Type B pancreatic cell (in vitro differentiated cells): ENCODE results near the gene WWTR1. TPM values are rescaled to one million over a fixed set of nuclear protein-coding genes. Genes with fewer than 3 reads are reported as not detected.

Experiments
- DNase-seq: peaks from one replicate; pipeline ENCODE4 v3.0.0; 2021; ENCODE audit warnings: mixed read lengths; ENCODE audit not compliant: unreplicated experiment; ENCODE audit errors: extremely low spot score
- H3K27ac Mint-ChIP-seq: 2 replicates; pipeline ENCODE4 v1.8.0; 2021; ENCODE audit warnings: mild to moderate bottlenecking, mixed read lengths
- H3K27me3 Mint-ChIP-seq: 2 replicates; pipeline ENCODE4 v1.8.0; 2021; ENCODE audit warnings: mixed read lengths
- H3K36me3 Mint-ChIP-seq: 2 replicates; pipeline ENCODE4 v1.8.0; 2021; ENCODE audit warnings: mixed read lengths
- H3K4me1 Mint-ChIP-seq: one replicate; pipeline ENCODE4 v1.8.0; 2021; ENCODE audit warnings: mixed read lengths; ENCODE audit not compliant: unreplicated experiment
- H3K4me3 Mint-ChIP-seq: 2 replicates; pipeline ENCODE4 v1.8.0; 2021; ENCODE audit warnings: mild to moderate bottlenecking, mixed read lengths
- H3K9me3 Mint-ChIP-seq: 2 replicates; pipeline ENCODE4 v1.8.0; 2021; ENCODE audit warnings: mixed read lengths
- total RNA-seq: library from RNA; stranded (reverse); gene quantifications from 2 replicates; pipeline ENCODE4 v1.2.1, GENCODE V29; 2021; ENCODE audit warnings: low replicate concordance
- TF ChIP-seq, protein P1 (sequence below): fragments of 200-600 bp; sonication (generic); conservative IDR thresholded peaks from 2 replicates; pipeline ENCODE4 v1.5.0; 2021; ENCODE audit warnings: antibody characterized with exemption, mild to moderate bottlenecking

WWTR1 gene
- total RNA-seq, 1 donor from 2014 or later, result 65.0 TPM

- TF ChIP-seq, protein P1, sequence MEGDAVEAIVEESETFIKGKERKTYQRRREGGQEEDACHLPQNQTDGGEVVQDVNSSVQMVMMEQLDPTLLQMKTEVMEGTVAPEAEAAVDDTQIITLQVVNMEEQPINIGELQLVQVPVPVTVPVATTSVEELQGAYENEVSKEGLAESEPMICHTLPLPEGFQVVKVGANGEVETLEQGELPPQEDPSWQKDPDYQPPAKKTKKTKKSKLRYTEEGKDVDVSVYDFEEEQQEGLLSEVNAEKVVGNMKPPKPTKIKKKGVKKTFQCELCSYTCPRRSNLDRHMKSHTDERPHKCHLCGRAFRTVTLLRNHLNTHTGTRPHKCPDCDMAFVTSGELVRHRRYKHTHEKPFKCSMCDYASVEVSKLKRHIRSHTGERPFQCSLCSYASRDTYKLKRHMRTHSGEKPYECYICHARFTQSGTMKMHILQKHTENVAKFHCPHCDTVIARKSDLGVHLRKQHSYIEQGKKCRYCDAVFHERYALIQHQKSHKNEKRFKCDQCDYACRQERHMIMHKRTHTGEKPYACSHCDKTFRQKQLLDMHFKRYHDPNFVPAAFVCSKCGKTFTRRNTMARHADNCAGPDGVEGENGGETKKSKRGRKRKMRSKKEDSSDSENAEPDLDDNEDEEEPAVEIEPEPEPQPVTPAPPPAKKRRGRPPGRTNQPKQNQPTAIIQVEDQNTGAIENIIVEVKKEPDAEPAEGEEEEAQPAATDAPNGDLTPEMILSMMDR, result no peak
- H3K27ac Mint-ChIP-seq, result no peak overlapping the region
- no peaks in the 10 kb centered on the region for H3K9me3 Mint-ChIP-seq
- no peaks in the 10 kb centered on the region for H3K27me3 Mint-ChIP-seq
- H3K4me1 Mint-ChIP-seq, result peaks cover 42% of the 10 kb centered on the region
- H3K4me3 Mint-ChIP-seq, result no peak overlapping the region
- H3K36me3 Mint-ChIP-seq, result peaks cover 31% of the 10 kb centered on the region
- DNase-seq, result no peak
Observed at GRCh38 chr3:149547413-149547812, 110.4 kb downstream of the WWTR1 start.

- H3K36me3 Mint-ChIP-seq, result peaks cover 37% of the 10 kb centered on the region
- no peaks in the 10 kb centered on the region for H3K27me3 Mint-ChIP-seq
- no peaks in the 10 kb centered on the region for H3K9me3 Mint-ChIP-seq
- H3K27ac Mint-ChIP-seq, result no peak overlapping the region
- H3K4me1 Mint-ChIP-seq, result peaks cover 52% of the 10 kb centered on the region
- no peak for DNase-seq
- TF ChIP-seq, protein P1, result no peak
- H3K4me3 Mint-ChIP-seq, result no peak overlapping the region
Observed at GRCh38 chr3:149545049-149545448, 112.8 kb downstream of the WWTR1 start.

- no peaks in the 10 kb centered on the region for H3K27me3 Mint-ChIP-seq
- H3K4me3 Mint-ChIP-seq, result no peak overlapping the region
- TF ChIP-seq, protein P1, result no peak
- H3K27ac Mint-ChIP-seq, result peak overlapping the region; percentile 46
- DNase-seq, result no peak
- peaks cover 57% of the 10 kb centered on the region for H3K4me1 Mint-ChIP-seq
- no peaks in the 10 kb centered on the region for H3K9me3 Mint-ChIP-seq
- peaks cover 28% of the 10 kb centered on the region for H3K36me3 Mint-ChIP-seq
Observed at GRCh38 chr3:149542375-149543312, 115.2 kb downstream of the WWTR1 start.

GRCh38 chr3:149541091-149541491, 116.7 kb downstream of the WWTR1 start:
- H3K4me1 Mint-ChIP-seq, result peaks cover 65% of the 10 kb centered on the region
- no peaks in the 10 kb centered on the region for H3K9me3 Mint-ChIP-seq
- H3K27ac Mint-ChIP-seq, result no peak overlapping the region
- TF ChIP-seq, protein P1, result peak; percentile 36
- H3K36me3 Mint-ChIP-seq, result peaks cover 24% of the 10 kb centered on the region
- H3K27me3 Mint-ChIP-seq, result no peaks in the 10 kb centered on the region
- no peak overlapping the region for H3K4me3 Mint-ChIP-seq
- no peak for DNase-seq

- no peak overlapping the region for H3K4me3 Mint-ChIP-seq
- no peak for DNase-seq
- no peaks in the 10 kb centered on the region for H3K9me3 Mint-ChIP-seq
- TF ChIP-seq, protein P1, result no peak
- H3K4me1 Mint-ChIP-seq, result peaks cover 79% of the 10 kb centered on the region
- H3K36me3 Mint-ChIP-seq, result peaks cover 19% of the 10 kb centered on the region
- no peak overlapping the region for H3K27ac Mint-ChIP-seq
- no peaks in the 10 kb centered on the region for H3K27me3 Mint-ChIP-seq
Observed at GRCh38 chr3:149538371-149538770, 119.5 kb downstream of the WWTR1 start.
